Muscle layer of duodenum (tissue), 2 donors: ENCODE results near the gene XPR1.
"Not testable (repeated sequence)": the region's sequence is repeated elsewhere in the genome, so short reads cannot be mapped to it uniquely, and the experiment has no call there.

Source experiments
- H3K27ac ChIP-seq: one replicate; pipeline ENCODE4 v1.7.0; 2013; ENCODE audit warnings: mild to moderate bottlenecking, low read length
- H3K27me3 ChIP-seq: one replicate; pipeline ENCODE4 v1.7.0; 2013; ENCODE audit warnings: low read depth, mild to moderate bottlenecking, control low read depth, low read length
- H3K36me3 ChIP-seq, 2 donors: one replicate each; pipeline ENCODE4 v1.7.0; 2013; ENCODE audit warnings: low read length in 2 of 2, control low read depth in 1 of 2, mild to moderate bottlenecking in 1 of 2; ENCODE audit not compliant: insufficient read depth in 2 of 2, control insufficient read depth in 1 of 2
- H3K4me1 ChIP-seq, 2 donors: one replicate each; pipeline ENCODE4 v1.7.0; 2013; ENCODE audit warnings: low read length in 2 of 2, mild to moderate bottlenecking in 2 of 2, control low read depth in 1 of 2, moderate library complexity in 1 of 2; ENCODE audit not compliant: insufficient read depth in 2 of 2, control insufficient read depth in 1 of 2
- H3K4me3 ChIP-seq, 2 donors: one replicate each; pipeline ENCODE4 v1.7.0; 2013; ENCODE audit warnings: low read length in 2 of 2, low read depth in 1 of 2, mild to moderate bottlenecking in 1 of 2
- H3K9me3 ChIP-seq, 2 donors: one replicate each; pipeline ENCODE4 v1.7.0; 2013; ENCODE audit warnings: low read length in 2 of 2, control low read depth in 1 of 2, mild to moderate bottlenecking in 1 of 2; ENCODE audit not compliant: control insufficient read depth in 1 of 2
- donor health status: healthy.

XPR1 gene

GRCh38 chr1:180693564-180694244, 61.9 kb downstream of the XPR1 start:
- Histone ChIP-seq H3K27me3 (no peaks in the 10 kb centered on the region), H3K27ac (no peak overlapping the region), H3K4me3 (no peak overlapping the region), H3K4me1 (no peaks in the 10 kb centered on the region), H3K36me3 (peaks cover 0 to 5% of the 10 kb centered on the region in 2 donors), H3K9me3 (peaks cover 8 to 10% of the 10 kb centered on the region in 2 donors)

- Histone ChIP-seq H3K36me3 (peaks cover 0 to 5% of the 10 kb centered on the region in 2 donors), H3K4me1 (no peaks in the 10 kb centered on the region), H3K27ac (no peak overlapping the region), H3K4me3 (no peak overlapping the region), H3K27me3 (no peaks in the 10 kb centered on the region), H3K9me3 (peaks cover 11 to 12% of the 10 kb centered on the region in 2 donors)
Measured at GRCh38 chr1:180695282-180695681, 63.5 kb downstream of the XPR1 start.

GRCh38 chr1:180696361-180696760, 64.5 kb downstream of the XPR1 start:
- Histone ChIP-seq H3K27me3 (no peaks in the 10 kb centered on the region), H3K9me3 (peaks cover 11 to 12% of the 10 kb centered on the region in 2 donors), H3K36me3 (peaks cover 0 to 5% of the 10 kb centered on the region in 2 donors), H3K27ac (no peak overlapping the region), H3K4me1 (no peaks in the 10 kb centered on the region), H3K4me3 (no peak overlapping the region)

GRCh38 chr1:180698580-180698979, 66.8 kb downstream of the XPR1 start:
- Histone ChIP-seq H3K27me3 (no peaks in the 10 kb centered on the region), H3K27ac (no peak overlapping the region), H3K9me3 (peaks cover 15 to 17% of the 10 kb centered on the region in 2 donors), H3K36me3 (peaks cover 0 to 5% of the 10 kb centered on the region in 2 donors), H3K4me3 (peak overlapping the region in 1 of 2 donors; percentile 29), H3K4me1 (no peaks in the 10 kb centered on the region)

- H3K9me3 ChIP-seq: peaks cover 15 to 17% of the 10 kb centered on the region in 2 donors
- not testable (repeated sequence) for H3K27ac ChIP-seq, H3K4me3 ChIP-seq, H3K36me3 ChIP-seq, H3K4me1 ChIP-seq, H3K27me3 ChIP-seq
Measured at GRCh38 chr1:180702376-180702775, 70.6 kb downstream of the XPR1 start.

- H3K9me3 ChIP-seq, H3K27me3 ChIP-seq, H3K4me3 ChIP-seq, H3K36me3 ChIP-seq, H3K27ac ChIP-seq, H3K4me1 ChIP-seq: not testable (repeated sequence)
Measured at GRCh38 chr1:180710746-180711145, 78.9 kb downstream of the XPR1 start.

- not testable (repeated sequence) for H3K4me1 ChIP-seq, H3K27me3 ChIP-seq, H3K27ac ChIP-seq, H3K36me3 ChIP-seq, H3K4me3 ChIP-seq, H3K9me3 ChIP-seq
Measured at GRCh38 chr1:180711260-180711659, 79.4 kb downstream of the XPR1 start.

GRCh38 chr1:180720753-180721152, 88.9 kb downstream of the XPR1 start:
- Histone ChIP-seq H3K27ac (no peak overlapping the region), H3K27me3 (no peaks in the 10 kb centered on the region), H3K4me3 (no peak overlapping the region)

GRCh38 chr1:180722586-180722985, 90.8 kb downstream of the XPR1 start:
- no peaks in the 10 kb centered on the region for H3K36me3 ChIP-seq
- no peak overlapping the region for H3K27ac ChIP-seq
- no peaks in the 10 kb centered on the region for H3K27me3 ChIP-seq
- no peak overlapping the region for H3K4me3 ChIP-seq
- H3K4me1 ChIP-seq: no peaks in the 10 kb centered on the region
- H3K9me3 ChIP-seq: no peaks in the 10 kb centered on the region

More at GRCh38 chr1:180720753-180721152, 88.9 kb downstream of the XPR1 start:
- no peaks in the 10 kb centered on the region for H3K36me3 ChIP-seq
- no peaks in the 10 kb centered on the region for H3K4me1 ChIP-seq
- no peaks in the 10 kb centered on the region for H3K9me3 ChIP-seq

GRCh38 chr1:180724055-180724454, 92.2 kb downstream of the XPR1 start:
- H3K4me1 ChIP-seq: no peaks in the 10 kb centered on the region
- no peaks in the 10 kb centered on the region for H3K36me3 ChIP-seq
- H3K27me3 ChIP-seq: no peaks in the 10 kb centered on the region
- no peak overlapping the region for H3K4me3 ChIP-seq
- no peak overlapping the region for H3K27ac ChIP-seq
- H3K9me3 ChIP-seq: no peaks in the 10 kb centered on the region

- H3K36me3 ChIP-seq: not testable (repeated sequence)
Measured at GRCh38 chr1:180726024-180726423, 94.2 kb downstream of the XPR1 start.

GRCh38 chr1:180727751-180728150, 95.9 kb downstream of the XPR1 start:
- not testable (repeated sequence) for H3K4me3 ChIP-seq, H3K9me3 ChIP-seq

More at GRCh38 chr1:180726024-180726423, 94.2 kb downstream of the XPR1 start:
- H3K27ac ChIP-seq, H3K27me3 ChIP-seq, H3K4me1 ChIP-seq, H3K9me3 ChIP-seq, H3K4me3 ChIP-seq: not testable (repeated sequence)

More at GRCh38 chr1:180727751-180728150, 95.9 kb downstream of the XPR1 start:
- not testable (repeated sequence) for H3K36me3 ChIP-seq, H3K27me3 ChIP-seq, H3K27ac ChIP-seq, H3K4me1 ChIP-seq
